A549 (cell line): ENCODE results near the gene CAPN7.

Experiments used
- CHD4 ChIP-seq: fragments of 200-600 bp; sonication (generic); IDR thresholded peaks from 2 replicates; pipeline ENCODE4 v1.6.1; 2016; ENCODE audit warnings: antibody characterized with exemption, mild to moderate bottlenecking, borderline replicate concordance
- CTCF ChIP-seq: fragments of >200 bp; sonication (Bioruptor Twin); formaldehyde crosslinking; IDR thresholded peaks from 3 replicates; pipeline ENCODE4 v1.5.1; 2016
- JUN ChIP-seq, 2 experiments: fragments of >200 bp; sonication (Bioruptor Twin); formaldehyde crosslinking; IDR thresholded peaks; 2 replicates in 1 of 2; 3 replicates in 1 of 2; pipeline ENCODE4 v1.6.1; 2016 to 2017
- JUNB ChIP-seq: fragments of >200 bp; sonication (Bioruptor Twin); formaldehyde crosslinking; IDR thresholded peaks from 2 replicates; pipeline ENCODE4 v1.6.1; 2016
- POLR2AphosphoS2 ChIP-seq: conservative IDR thresholded peaks from 2 replicates; pipeline ENCODE4 v1.6.1; 2012; ENCODE audit warnings: low read length, improper control_type of control experiment, inconsistent platforms
- RCOR1 ChIP-seq: fragments of 150-350 bp; IDR thresholded peaks from 2 replicates; pipeline ENCODE4 v1.6.1; 2014; ENCODE audit warnings: antibody characterized with exemption, low read length, low read depth

GRCh38 chr3:15269091-15269989, 63.3 kb downstream of the CAPN7 start:
- TF ChIP-seq POLR2AphosphoS2, result no peak
- peak; percentile 63 for TF ChIP-seq JUNB
- TF ChIP-seq CTCF, result no peak
- TF ChIP-seq CHD4, result no peak
- TF ChIP-seq RCOR1, result no peak
- no peak for TF ChIP-seq JUN (IDR thresholded peaks at IDR 0.05)
